ENCODE results near the gene NFATC2. TPM values are rescaled to one million over a fixed set of nuclear protein-coding genes. Genes with fewer than 3 reads are reported as not detected.

The NFATC2 gene
- polyA plus RNA-seq, 3 donors, result 1.4 to 2.1 (median 1.8) TPM

DNA sequence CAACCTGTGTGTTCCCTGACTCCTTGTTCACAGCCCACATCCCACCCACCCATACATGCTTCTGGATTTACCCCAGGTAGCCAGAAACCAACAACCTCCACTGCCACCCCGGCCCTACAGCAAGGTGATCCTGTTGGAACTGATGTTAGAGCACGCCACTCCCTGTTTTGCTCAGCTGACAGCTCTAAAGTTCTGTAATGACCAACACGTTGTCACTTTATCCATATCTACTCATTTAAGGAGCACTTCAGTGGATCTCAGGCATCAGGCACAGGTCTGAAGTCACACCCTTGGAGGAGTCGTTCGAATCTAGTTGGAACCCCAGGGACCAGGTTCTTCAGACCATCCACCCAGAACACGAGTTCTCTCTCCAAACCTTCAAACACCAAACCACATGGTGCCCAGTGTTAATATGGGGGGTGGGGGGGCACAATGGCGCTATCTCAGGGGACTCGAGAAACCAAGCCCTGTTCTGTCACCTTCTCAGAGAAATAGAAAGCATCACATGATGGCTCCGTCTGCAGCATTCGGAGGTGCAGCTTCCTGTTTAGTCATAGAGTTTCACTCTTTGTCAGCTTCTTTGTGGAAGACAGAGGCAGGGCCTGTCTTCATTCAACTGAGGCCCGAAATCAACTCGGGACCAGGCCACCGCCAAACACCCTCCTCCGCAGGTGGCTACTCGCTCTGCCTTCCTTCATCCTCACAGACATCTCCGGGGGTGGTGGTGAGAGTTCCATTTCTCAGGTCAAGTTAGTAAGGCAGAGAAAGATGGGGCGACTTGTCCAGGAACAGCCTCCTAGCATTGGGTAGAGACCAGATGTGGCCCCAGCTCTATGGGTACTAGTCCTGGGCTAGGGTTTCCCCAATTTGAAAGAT is 142.2 kb downstream of the NFATC2 start:
- DNase-seq (ENCODE audit: low read depth in 3 of 3, low spot score in 2 of 3), result no peak

- DNase-seq (ENCODE audit: low read depth in 3 of 3, low spot score in 2 of 3), result no peak
Observed at GRCh38 chr20:51399006-51399890, 143.3 kb downstream of the NFATC2 start.

- DNase-seq (ENCODE audit: low read depth in 3 of 3, low spot score in 2 of 3), result no peak
Observed at GRCh38 chr20:51398552-51398951, 144.0 kb downstream of the NFATC2 start.

DNA sequence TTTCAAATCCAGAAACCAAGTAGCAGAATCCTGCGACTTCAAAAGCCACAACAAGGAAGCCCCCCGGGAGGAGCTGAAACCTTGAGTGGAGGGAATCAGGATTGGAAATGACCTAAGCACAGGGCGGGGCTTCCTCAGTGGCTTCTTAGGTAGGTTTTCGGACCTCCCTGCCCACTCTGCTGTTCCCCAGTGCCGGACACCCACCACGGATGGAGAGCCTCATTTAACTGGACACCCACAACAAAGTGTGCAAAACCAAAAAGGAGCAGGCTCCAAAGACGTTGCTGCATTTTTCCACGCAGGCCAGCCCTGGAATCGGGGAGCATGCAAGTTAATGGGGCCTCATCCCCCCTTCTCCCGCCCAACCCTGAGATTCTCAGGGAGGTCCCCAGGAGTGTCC is 144.4 kb downstream of the NFATC2 start:
- DNase-seq (ENCODE audit: low read depth in 3 of 3, low spot score in 2 of 3), result no peak

GRCh38 chr20:51397137-51397536 is 145.4 kb downstream of the NFATC2 start:
- no peak for DNase-seq (ENCODE audit: low read depth in 3 of 3, low spot score in 2 of 3)

- DNase-seq (ENCODE audit: low read depth in 3 of 3, low spot score in 2 of 3), result no peak
Observed at GRCh38 chr20:51396365-51396909, 146.1 kb downstream of the NFATC2 start.

DNA sequence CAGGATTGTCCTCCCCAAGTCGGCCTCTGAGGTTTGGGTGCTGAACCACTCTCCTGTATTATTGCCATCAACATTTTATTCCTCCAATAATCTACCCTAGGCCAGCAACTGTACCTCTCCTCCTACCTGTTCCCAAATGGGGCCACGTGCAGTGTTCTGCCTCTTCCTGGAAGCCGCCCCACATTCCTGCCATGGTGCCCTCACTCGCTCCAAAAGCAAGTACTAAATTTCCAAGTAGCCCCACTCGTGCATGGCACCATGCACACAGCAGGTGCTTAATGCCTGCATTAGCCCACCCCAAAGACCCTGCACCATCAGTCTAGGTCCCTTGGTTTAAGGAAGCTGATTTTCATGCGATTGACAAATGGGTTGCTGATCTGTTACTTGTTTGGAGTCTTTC is 147.8 kb downstream of the NFATC2 start:
- DNase-seq (ENCODE audit: low read depth in 3 of 3, low spot score in 2 of 3), result no peak

DNA sequence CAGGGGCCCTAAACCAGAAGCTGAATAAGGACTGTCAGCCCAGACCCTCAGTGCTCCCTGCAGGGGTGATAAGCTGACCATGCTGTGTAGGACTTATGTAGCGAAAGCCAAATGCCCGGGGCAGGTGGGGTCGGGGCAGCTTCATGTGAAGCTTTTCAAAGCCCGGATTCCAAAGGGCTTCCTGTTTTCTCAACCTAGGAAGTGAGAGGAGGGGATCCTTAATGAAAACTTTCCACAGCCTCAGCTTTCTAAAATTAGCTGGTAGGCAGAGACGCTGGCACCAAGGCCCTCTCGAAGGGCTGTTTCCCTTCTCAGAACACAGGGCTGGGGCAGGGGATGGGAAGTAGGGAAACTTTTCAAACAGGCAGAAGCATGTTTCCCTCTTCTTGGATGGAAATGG is 148.9 kb downstream of the NFATC2 start:
- no peak for DNase-seq (ENCODE audit: low read depth in 3 of 3, low spot score in 2 of 3)

- DNase-seq (ENCODE audit: low read depth in 3 of 3, low spot score in 2 of 3), result no peak
Observed at GRCh38 chr20:51392614-51393186, 149.8 kb downstream of the NFATC2 start.

DNA sequence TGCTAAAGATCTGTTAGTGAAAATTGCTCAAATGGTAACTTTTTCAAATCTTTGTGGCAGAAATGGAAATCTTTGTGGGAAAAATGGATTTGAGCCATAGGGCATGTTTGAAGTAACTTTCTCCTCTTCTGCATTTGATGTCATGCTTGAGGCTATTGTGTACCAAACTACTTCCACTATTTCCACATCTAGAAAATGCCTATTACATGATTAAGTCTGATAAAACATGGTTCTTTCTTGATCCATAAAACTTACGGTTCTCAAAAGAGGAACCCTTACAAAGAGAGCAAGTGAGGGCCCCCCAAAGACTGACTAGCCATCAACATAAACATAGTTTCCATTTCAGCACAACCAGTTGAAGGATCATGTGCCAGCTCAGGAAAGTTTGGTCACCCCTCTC is 150.6 kb downstream of the NFATC2 start:
- DNase-seq (ENCODE audit: low read depth in 3 of 3, low spot score in 2 of 3), result no peak

DNA sequence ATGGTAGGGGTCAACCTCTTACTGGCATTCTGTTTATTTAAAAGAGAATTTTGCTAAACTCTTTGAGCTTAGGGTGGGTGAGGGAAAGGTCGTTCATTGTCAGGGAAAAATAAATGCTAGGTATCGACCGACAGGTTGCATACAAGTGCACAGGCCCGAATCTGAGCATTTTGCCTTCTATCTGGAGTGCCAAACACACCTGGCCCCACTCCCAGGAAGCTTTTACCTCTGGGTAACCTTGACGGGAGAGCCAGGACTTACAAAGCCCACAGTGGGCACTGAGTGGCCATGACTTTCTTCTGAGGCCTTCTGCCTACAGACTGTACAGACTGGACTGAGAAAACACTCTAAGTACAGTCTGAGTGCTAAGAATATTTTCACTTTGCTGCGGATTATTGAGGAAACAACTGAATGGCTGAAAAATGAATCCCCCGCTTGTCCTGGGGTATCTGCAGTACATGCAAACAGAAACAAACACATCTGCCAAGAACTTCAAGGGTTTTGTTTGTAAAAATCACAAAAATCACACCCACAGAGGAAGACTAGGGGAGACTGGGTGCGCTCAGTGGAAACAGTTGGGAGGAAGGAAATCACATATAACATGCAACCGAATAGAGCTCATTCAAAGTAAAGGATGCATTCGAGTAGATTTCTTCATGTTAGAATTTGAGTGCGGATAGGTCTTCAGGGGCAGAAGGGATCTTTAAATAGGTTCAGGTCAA is 152.8 kb downstream of the NFATC2 start:
- DNase-seq (ENCODE audit: low read depth in 3 of 3, low spot score in 2 of 3), result no peak

GRCh38 chr20:51388756-51389542 is 153.6 kb downstream of the NFATC2 start:
- no peak for DNase-seq (ENCODE audit: low read depth in 3 of 3, low spot score in 2 of 3)

DNA sequence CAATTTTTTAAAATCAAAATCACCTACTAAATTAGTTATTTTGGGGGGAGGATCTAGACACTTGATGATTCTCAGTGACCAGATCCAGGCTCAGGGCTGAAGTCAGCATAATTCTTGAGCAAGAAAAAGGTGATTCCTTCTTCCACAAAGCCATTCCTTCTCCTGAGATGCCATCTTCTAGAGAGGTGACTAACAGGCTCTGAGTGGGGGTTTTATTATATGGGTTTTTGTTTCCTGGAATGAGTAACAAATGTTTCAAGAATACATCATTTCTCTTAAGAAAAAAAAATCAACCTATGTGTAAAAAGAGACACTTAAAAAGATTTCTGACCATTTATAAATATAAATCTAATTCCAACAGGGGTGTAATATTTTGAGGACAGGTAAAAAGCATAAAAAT is 154.3 kb downstream of the NFATC2 start:
- no peak for DNase-seq (ENCODE audit: low read depth in 3 of 3, low spot score in 2 of 3)

GRCh38 chr20:51387125-51387875 is 155.2 kb downstream of the NFATC2 start:
- DNase-seq (ENCODE audit: low read depth in 3 of 3, low spot score in 2 of 3), result no peak

DNA sequence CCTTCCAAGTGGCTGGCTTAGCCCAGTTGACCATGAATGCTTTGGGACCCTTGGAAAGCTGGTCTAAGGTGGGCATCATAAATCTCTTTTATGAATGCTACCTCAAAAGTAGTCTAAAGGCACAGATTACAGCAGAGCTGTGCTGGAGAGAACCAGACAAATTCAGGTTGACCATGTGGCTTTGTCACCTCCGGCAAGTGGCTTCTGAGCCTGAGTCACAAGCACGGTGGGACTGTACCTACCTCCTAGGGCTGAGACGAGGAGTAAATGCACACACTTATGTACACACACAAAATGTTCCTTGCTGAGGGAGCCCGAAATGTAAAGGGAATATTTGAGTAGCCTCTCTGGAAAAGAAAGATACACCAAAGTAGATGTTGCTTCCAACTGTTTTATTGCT is 155.9 kb downstream of the NFATC2 start:
- DNase-seq (ENCODE audit: low read depth in 3 of 3, low spot score in 2 of 3), result no peak

DNA sequence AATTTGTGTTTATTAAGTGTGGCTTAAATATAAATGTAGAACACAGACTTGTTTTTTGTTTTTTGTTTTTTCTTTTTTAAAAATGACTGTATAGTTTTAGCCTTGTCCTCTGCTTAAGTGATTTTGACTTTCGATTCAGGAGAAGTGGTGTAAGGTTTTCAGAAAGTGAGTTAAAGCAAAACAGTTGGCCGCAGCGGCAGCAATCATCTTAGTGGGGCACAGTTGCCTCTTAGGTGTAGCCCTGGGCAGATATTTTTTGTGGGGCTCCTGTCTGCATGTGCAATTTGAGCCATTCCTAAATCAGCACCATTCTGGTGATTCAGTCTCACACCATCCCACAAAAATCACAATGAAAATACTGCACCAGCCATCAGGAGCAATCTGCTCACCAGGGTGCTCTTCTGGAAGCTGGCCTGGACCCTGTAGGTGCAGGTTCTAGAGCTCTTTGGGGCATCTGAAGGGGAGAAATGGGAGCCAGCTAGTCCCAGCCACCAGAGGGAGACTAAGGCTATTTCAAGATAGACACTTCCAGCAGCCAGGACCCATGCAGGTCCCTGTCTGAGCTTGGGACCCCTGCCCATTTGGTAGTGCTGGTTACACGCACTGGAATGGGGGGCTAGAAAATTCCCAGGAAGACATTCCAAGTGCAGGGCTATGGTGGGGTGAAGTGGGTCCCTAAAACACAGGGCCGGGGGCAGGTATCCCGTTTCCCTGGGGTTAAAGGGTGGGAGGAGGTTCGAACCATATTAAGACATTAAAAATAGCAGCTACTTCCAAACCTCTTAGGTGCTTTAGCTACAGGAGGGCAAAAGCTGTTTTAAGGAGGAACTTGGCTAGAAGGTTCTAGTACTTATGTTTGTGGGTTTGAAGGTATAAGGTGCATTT is 156.6 kb downstream of the NFATC2 start:
- DNase-seq (ENCODE audit: low read depth in 3 of 3, low spot score in 2 of 3), result no peak

DNA sequence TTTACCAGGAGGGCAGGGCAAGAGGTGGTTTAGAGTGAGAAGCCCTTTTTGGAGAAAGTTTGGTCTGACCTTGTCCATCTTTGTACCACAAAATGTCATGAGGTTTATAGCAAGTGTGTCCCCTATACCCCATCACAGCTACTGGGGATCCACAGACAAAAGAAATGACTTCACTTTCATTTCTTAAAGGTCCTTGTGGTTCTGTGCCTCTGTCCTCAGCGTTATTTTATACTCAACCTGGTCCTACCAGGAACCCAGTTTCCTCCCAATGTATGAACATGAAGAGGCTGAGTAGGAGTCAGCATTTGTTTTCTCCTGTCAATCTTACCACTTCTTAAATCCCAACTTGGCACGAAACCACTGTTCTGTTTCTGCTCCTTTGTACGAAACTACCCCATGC is 157.6 kb downstream of the NFATC2 start:
- no peak for DNase-seq (ENCODE audit: low read depth in 3 of 3, low spot score in 2 of 3)

All from right renal cortex interstitium (tissue), 3 donors.